GM23338 (cell line): Measurements from ENCODE around the gene FUT6. TPM values are rescaled to one million over a fixed set of nuclear protein-coding genes. Genes with fewer than 3 reads are reported as not detected.

Experiments
- ATAC-seq: fragments of 200-7000 bp; cut with Tn5 transposase; 3 replicates; pipeline ENCODE4 v1.9.1; 2020
- DNase-seq: peaks from one replicate; pipeline ENCODE4 v3.0.0-alpha.2; 2015; ENCODE audit warnings: low spot score
- H2AFZ ChIP-seq: fragments of 200-600 bp; sonication (generic); 2 replicates; pipeline ENCODE4 v1.8.0; 2016; ENCODE audit warnings: antibody characterized with exemption, mild to moderate bottlenecking, moderate library complexity
- H3F3A ChIP-seq: fragments of 200-600 bp; sonication (generic); replicated peaks from 2 replicates; pipeline ENCODE4 v1.8.0; 2017; ENCODE audit warnings: antibody characterized with exemption, mixed run types, low read depth
- H3K27ac ChIP-seq: fragments of 200-600 bp; sonication (generic); 2 replicates; pipeline ENCODE4 v1.6.1; 2016; ENCODE audit warnings: low read depth
- H3K27me3 ChIP-seq: fragments of 200-600 bp; sonication (generic); 2 replicates; pipeline ENCODE4 v1.8.0; 2016; ENCODE audit warnings: mild to moderate bottlenecking, mixed run types, moderate library complexity; ENCODE audit not compliant: insufficient read depth
- H3K36me3 ChIP-seq: fragments of 200-600 bp; sonication (generic); 2 replicates; pipeline ENCODE4 v1.8.0; 2016; ENCODE audit warnings: mild to moderate bottlenecking; ENCODE audit not compliant: insufficient read depth
- H3K4me1 ChIP-seq: fragments of 200-600 bp; sonication (generic); 2 replicates; pipeline ENCODE4 v1.8.0; 2016; ENCODE audit warnings: mild to moderate bottlenecking, moderate library complexity; ENCODE audit not compliant: insufficient read depth
- H3K4me2 ChIP-seq: fragments of 200-600 bp; sonication (generic); 2 replicates; pipeline ENCODE4 v1.7.1; 2017; ENCODE audit warnings: mixed run types
- H3K4me3 ChIP-seq: fragments of 200-600 bp; sonication (generic); 2 replicates; pipeline ENCODE4 v1.6.1; 2016; ENCODE audit warnings: mixed run types
- H3K79me2 ChIP-seq: fragments of 200-600 bp; sonication (generic); replicated peaks from 2 replicates; pipeline ENCODE4 v1.8.0; 2017; ENCODE audit warnings: mild to moderate bottlenecking; ENCODE audit not compliant: insufficient read depth
- H3K9me2 ChIP-seq: fragments of 200-600 bp; sonication (generic); 2 replicates; pipeline ENCODE4 v1.8.0; 2017; ENCODE audit not compliant: insufficient read depth
- H4K20me1 ChIP-seq: fragments of 200-600 bp; sonication (generic); replicated peaks from 2 replicates; pipeline ENCODE4 v1.8.0; 2017; ENCODE audit warnings: mild to moderate bottlenecking; ENCODE audit not compliant: insufficient read depth
- H3K27ac Mint-ChIP-seq: 2 replicates; pipeline ENCODE4 v1.8.0; 2020; ENCODE audit warnings: inconsistent platforms, mild to moderate bottlenecking, moderate library complexity, mixed read lengths
- H3K27me3 Mint-ChIP-seq: 3 replicates; pipeline ENCODE4 v1.8.0; 2022; ENCODE audit warnings: low read depth, mild to moderate bottlenecking, moderate library complexity, mixed read lengths, inconsistent platforms; ENCODE audit not compliant: insufficient read depth, poor library complexity
- H3K36me3 Mint-ChIP-seq: 3 replicates; pipeline ENCODE4 v1.8.0; 2021; ENCODE audit warnings: low read depth, mild to moderate bottlenecking, inconsistent platforms, moderate library complexity, mixed read lengths
- H3K4me1 Mint-ChIP-seq: 3 replicates; pipeline ENCODE4 v1.8.0; 2020; ENCODE audit warnings: mild to moderate bottlenecking, inconsistent platforms, mixed read lengths
- H3K4me3 Mint-ChIP-seq: 3 replicates; pipeline ENCODE4 v1.8.0; 2021; ENCODE audit warnings: moderate library complexity, mild to moderate bottlenecking, inconsistent platforms, mixed read lengths
- H3K9me3 Mint-ChIP-seq: 3 replicates; pipeline ENCODE4 v1.8.0; 2020; ENCODE audit warnings: moderate library complexity, mild to moderate bottlenecking, inconsistent platforms, mixed read lengths
- CREB1 ChIP-seq: fragments of 250-450 bp; sonication (Bioruptor Pico); IDR thresholded peaks from 2 replicates; pipeline ENCODE4 v1.5.0; 2020; ENCODE audit warnings: low read depth, mild to moderate bottlenecking, moderate library complexity
- EZH2 ChIP-seq: fragments of 200-600 bp; sonication (generic); IDR thresholded peaks from one replicate; pipeline ENCODE4 v1.8.0; 2017; ENCODE audit warnings: antibody characterized with exemption, mild to moderate bottlenecking, low read depth; ENCODE audit not compliant: unreplicated experiment
- EZH2phosphoT487 ChIP-seq: fragments of 200-600 bp; sonication (generic); IDR thresholded peaks from one replicate; pipeline ENCODE4 v1.8.1; 2018; ENCODE audit warnings: antibody characterized with exemption; ENCODE audit not compliant: unreplicated experiment
- JUNB ChIP-seq: IDR thresholded peaks from one replicate; pipeline ENCODE4 v1.6.1; 2016; ENCODE audit warnings: antibody characterized with exemption; ENCODE audit not compliant: unreplicated experiment
- NANOG ChIP-seq: IDR thresholded peaks from 2 replicates; pipeline ENCODE4 v1.6.1; 2016; ENCODE audit warnings: antibody characterized with exemption, borderline replicate concordance
- ZNF331 ChIP-seq: fragments of 250-450 bp; sonication (Bioruptor Pico); IDR thresholded peaks from 2 replicates; pipeline ENCODE4 v1.5.0; 2020; ENCODE audit warnings: low read depth, mild to moderate bottlenecking, moderate library complexity
- polyA plus RNA-seq: library from polyadenylated mRNA; unstranded; fragments of >200 nt; fragmentation: Nextera tagmentation; extraction: Ambion mirVana; gene quantifications from 2 replicates; pipeline ENCODE4 v1.2.1, GENCODE V29; 2016
- total RNA-seq: library from RNA; depleted of rRNA; stranded (reverse); fragments of >200 nt; shearing (Covaris generic); gene quantifications from 2 replicates; pipeline ENCODE4 v1.2.3, GENCODE V29; 2014
- TF ChIP-seq, protein P1 (sequence below): IDR thresholded peaks from 2 replicates; pipeline ENCODE4 v1.6.1; 2016; ENCODE audit warnings: antibody characterized with exemption
- TF ChIP-seq, protein P2 (sequence below): IDR thresholded peaks from one replicate; pipeline ENCODE4 v1.6.1; 2018; ENCODE audit warnings: antibody characterized with exemption; ENCODE audit not compliant: unreplicated experiment

The FUT6 gene
- total and polyA plus RNA-seq, 2 experiments from 2014 or later = not detected

DNA sequence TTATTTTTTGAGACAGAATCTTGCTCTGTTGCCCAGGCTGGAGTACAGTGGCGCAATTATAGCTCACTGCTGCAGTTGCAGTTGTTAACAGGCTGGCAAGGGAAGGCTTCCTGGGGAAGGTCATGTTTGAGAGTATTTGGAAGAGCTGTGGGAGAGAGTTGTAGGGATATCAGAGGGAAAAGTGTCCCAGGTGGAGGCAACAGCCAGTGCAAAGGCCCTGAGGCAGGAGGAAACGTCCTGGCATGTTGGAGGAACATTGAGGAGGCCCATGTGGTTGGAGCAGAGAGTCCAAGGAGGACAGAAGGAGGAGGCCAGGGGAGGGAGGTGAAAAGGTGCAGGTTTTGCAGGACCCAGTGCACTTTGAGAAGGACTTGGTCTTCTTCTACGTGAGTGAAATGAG is 46.3 kb downstream of the FUT6 start (continued):
- TF ChIP-seq ZNF331 (CRISPR knock-in tag) = no peak
- no peak for TF ChIP-seq CREB1 (CRISPR knock-in tag)
- TF ChIP-seq EZH2phosphoT487 = no peak
- TF ChIP-seq, protein P1, sequence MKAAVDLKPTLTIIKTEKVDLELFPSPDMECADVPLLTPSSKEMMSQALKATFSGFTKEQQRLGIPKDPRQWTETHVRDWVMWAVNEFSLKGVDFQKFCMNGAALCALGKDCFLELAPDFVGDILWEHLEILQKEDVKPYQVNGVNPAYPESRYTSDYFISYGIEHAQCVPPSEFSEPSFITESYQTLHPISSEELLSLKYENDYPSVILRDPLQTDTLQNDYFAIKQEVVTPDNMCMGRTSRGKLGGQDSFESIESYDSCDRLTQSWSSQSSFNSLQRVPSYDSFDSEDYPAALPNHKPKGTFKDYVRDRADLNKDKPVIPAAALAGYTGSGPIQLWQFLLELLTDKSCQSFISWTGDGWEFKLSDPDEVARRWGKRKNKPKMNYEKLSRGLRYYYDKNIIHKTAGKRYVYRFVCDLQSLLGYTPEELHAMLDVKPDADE = no peak
- no peak for TF ChIP-seq EZH2
- TF ChIP-seq NANOG = no peak

DNA sequence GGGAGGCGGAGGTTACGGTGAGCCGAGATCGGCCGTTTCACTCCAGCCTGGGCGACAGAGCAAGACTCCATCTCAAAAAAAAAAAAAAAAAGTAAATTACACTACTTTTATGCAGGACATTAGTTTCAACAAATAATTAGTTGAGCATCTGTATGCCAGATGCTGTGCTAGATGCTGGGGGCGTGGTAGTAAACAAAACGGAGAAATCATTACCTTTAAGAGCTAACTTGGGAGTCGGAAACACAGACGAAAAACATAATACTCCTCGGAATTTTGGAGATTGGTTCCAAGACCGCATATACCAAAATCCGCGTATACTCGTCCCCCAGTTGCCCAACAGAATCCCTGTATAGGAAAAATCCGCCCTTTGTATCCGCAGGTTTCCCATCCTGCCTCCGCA is 47.3 kb downstream of the FUT6 start:
- no peak overlapping the region for H3K4me3 ChIP-seq
- H3K4me1 ChIP-seq = no peaks in the 10 kb centered on the region
- Mint-ChIP-seq H3K27me3 (peaks cover 15% of the 10 kb centered on the region), H3K4me1 (peaks cover 5% of the 10 kb centered on the region), H3K4me3 (no peak overlapping the region; the same call in 2 of the 3 replicates), H3K9me3 (no peaks in the 10 kb centered on the region; the same call in 1 of the 3 replicates), H3K36me3 (peaks cover 25% of the 10 kb centered on the region), H3K27ac (no peak overlapping the region)
- peaks cover 5% of the 10 kb centered on the region; the same call in 1 of the 2 replicates for H3K36me3 ChIP-seq
- H3F3A ChIP-seq = no peaks in the 10 kb centered on the region
- no peaks in the 10 kb centered on the region for H3K9me2 ChIP-seq
- ATAC-seq (no peak), DNase-seq (no peak)
- H3K27me3 ChIP-seq = no peaks in the 10 kb centered on the region
- TF ChIP-seq, protein P1 = no peak
- TF ChIP-seq NANOG (no peak), ZNF331 (CRISPR knock-in tag) (no peak), JUNB (no peak)
- TF ChIP-seq, protein P2, sequence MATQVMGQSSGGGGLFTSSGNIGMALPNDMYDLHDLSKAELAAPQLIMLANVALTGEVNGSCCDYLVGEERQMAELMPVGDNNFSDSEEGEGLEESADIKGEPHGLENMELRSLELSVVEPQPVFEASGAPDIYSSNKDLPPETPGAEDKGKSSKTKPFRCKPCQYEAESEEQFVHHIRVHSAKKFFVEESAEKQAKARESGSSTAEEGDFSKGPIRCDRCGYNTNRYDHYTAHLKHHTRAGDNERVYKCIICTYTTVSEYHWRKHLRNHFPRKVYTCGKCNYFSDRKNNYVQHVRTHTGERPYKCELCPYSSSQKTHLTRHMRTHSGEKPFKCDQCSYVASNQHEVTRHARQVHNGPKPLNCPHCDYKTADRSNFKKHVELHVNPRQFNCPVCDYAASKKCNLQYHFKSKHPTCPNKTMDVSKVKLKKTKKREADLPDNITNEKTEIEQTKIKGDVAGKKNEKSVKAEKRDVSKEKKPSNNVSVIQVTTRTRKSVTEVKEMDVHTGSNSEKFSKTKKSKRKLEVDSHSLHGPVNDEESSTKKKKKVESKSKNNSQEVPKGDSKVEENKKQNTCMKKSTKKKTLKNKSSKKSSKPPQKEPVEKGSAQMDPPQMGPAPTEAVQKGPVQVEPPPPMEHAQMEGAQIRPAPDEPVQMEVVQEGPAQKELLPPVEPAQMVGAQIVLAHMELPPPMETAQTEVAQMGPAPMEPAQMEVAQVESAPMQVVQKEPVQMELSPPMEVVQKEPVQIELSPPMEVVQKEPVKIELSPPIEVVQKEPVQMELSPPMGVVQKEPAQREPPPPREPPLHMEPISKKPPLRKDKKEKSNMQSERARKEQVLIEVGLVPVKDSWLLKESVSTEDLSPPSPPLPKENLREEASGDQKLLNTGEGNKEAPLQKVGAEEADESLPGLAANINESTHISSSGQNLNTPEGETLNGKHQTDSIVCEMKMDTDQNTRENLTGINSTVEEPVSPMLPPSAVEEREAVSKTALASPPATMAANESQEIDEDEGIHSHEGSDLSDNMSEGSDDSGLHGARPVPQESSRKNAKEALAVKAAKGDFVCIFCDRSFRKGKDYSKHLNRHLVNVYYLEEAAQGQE = no peak
- H3K79me2 ChIP-seq = no peaks in the 10 kb centered on the region
- no peak overlapping the region for H2AFZ ChIP-seq
- no peak overlapping the region for H3K4me2 ChIP-seq
- no peak overlapping the region for H3K27ac ChIP-seq
- H4K20me1 ChIP-seq = no peaks in the 10 kb centered on the region; the same call in 1 of the 2 replicates
